NCI-H460 (cell line): ENCODE measurements around the gene MMP24OS. TPM values are rescaled to one million over a fixed set of nuclear protein-coding genes. Genes with fewer than 3 reads are reported as not detected.

Experiments
- DNase-seq: peaks from one replicate; pipeline ENCODE4 v3.0.0-alpha.2; 2016; ENCODE audit warnings: low read depth; ENCODE audit errors: extremely low read depth
- total RNA-seq: library from RNA; depleted of rRNA; stranded (reverse); fragments of >200 nt; shearing (Covaris generic); gene quantifications from 2 replicates; pipeline ENCODE4 v1.2.3, GENCODE V29; 2014

MMP24OS gene
- total RNA-seq, 1 experiment from 2014 or later, result 10.8 TPM

DNA sequence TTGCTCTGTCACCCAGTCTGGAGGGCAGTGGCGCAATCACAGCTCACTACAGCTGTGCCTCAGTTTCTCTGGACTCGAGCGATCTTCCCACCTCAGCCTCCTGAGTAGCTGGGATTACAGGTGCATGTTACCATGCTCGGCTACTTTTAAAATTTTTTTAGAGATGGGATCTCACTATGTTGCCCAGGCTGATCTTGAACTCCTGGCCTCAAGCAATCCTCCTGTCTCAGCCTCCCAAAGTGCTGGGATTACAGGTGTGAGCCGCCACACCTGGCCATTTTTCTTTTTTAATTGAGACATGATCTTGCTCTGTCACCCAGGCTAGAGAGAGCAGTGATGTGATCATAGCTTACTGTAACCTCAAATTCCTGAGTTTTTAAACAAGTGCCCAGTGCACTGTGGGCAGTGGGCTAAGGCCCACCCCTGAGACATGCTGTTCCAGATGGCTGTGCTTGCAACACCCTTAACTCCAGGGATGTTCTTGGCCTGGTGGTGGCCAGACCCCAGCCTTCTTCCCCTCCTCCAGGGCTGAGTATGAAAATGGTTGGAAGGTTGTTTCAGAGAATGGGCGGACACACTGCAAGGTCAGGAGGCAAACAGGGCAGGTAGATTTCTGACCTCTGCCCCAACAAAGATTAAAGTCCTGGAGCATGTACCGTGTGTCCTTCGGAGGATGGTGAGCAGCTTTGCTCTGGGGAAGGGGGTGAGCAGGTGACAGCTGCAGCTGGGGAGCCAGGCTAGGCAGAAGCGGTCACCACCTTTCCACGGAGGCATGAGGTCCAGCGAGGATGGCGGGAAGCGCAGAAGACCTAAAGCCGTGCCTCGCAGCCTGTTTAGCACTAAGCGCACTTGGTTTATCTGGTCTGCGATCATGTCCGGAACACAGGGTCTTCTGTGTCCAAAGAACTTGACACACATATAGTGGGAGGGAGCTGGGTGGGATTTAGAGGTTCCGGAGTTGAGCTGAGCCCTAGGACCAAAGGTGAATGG, 15.7 kb upstream of the MMP24OS start:
- no peak for DNase-seq

DNA sequence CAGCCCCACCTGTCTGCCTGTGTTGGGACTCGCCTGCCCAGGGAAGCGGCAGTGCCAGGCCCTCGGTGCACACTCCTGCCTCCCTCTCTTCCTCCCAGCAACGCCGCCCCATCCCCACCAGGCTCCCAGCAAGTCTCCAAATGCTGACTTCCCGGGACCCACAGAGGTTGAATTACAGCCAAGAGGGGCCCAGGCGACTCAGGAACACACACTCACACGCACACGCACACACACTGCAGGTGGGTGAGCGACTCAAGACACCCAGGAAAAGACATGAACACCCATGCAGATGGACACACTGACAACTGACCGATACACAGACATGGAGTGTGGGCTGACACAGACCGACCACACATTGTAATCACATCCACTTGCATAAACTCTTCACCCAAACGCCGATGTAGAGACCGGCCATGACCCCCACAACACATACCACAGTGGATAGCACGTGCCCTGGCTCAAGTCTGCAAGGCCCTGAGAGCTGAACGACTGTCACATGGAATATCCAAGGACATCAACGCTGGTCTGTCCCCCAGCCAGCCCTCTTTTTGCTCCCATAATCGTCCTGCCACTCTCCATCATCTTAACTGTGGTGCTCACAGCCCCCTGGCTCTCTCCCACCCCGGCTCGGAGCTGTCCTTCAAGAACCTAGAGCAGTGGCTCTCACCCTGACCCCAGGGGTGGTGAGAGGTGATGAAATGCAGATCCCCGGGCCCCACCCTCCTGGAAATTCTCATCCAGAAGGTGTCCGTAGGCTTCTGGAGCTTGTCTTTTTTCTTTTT, 14.8 kb upstream of the MMP24OS start:
- no peak for DNase-seq

DNA sequence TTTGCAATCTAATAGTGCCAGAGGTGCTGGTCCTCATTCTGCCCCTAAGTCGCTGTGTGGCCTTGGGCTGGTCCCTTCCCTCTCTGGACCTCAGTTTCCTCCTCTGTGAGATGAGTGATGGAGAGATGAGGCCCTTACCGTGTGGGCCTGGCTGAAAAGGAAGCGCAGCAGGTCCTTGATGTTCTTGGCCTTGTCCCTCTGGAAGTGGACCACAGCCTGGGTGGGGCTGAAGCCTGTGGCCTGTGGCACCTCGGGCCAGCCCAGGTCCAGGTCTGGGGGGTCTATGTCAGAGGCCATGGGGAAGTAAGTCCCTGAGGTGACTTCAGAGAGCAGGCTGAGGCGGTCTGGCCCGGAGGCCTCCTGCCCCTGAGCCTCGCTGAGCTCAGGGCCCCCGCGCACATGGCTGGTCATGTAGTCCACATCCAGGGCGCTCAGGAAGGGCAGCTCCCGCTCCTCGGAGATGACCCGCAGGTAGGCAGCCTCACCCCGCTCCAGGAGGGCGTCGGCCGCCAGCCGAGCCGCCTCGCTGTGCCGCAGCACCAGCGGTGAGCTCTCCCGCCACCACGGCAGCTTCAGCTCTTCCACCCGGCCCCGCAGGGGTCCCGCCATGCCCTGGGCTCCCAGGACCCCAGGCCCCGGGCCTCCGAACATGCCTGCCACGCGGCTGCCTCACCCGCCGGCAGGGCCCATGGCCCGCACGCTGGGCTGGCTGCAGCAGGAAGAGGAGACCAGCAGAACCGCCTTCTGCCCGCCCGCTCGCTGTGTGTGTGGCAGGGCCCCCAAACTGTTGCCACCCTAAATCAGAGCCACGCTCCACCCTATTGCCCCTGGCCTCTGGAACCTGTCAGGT, 14.0 kb upstream of the MMP24OS start, which contains the start of gene FAM83C:
TSS of gene FAM83C (minus strand) at position 772 of the 850 bp plus-strand sequence. CDS start at position 651, 121 bp downstream.
- DNase-seq, result no peak

DNA sequence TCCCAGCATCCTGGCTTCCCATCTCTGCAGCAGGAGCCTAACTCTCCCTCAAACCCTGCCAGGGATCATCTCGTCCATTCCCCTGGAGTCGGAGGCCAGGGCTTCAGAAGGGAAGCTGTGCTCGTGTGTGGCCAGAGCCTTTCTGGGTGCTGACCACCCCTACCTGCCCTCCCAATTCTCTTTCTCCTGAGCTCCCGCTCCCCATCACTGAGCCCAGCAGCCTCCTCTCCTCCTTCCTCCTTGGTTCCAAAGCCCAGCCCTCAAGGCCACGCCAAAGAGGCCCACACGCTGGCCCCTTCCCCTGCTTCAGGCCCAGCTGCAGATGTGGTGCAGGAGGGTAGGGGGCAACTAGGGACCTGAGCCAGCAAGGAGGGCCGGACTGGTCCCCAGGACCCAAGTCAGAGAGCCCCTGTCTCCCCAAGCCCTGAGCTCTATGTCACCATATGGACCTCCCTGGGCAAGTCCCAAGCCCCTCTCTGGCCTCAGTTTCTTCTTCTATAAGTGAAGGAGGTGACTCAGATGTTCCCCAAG, 13.0 kb upstream of the MMP24OS start:
- no peak for DNase-seq

DNA sequence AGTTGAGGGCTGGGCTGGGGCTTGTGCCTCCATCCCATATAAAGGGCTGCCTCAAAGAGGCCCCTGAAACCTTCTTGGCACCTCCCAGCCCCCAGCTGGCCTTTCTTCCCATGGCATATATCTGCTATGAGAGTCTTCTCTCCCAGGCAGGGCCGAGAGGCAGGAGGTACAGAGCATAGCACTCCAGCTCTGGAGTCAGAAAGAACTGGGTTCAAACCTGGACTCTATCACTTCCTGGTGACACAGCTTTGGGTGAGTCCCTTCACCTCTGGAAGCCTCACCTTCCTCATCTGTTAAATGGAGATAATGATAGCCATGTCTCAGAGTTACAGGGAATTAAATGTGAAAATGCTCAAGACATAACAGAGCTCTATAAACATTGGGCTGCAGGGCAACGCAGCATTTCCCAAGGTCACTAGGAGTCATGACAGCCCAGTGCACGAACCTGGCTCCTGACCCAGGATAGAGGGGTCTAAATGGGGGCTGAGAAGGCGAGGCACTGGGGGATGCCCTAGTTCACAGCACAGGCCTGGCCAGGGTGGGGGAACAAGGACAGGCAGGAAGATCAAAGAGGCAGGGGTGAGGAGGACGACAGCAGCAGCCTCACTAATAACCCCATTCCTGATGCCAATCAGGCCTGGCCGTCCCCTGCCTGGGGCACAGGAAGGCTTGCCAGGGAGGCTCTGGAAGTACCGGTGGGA, 12.4 kb upstream of the MMP24OS start:
- no peak for DNase-seq

DNA sequence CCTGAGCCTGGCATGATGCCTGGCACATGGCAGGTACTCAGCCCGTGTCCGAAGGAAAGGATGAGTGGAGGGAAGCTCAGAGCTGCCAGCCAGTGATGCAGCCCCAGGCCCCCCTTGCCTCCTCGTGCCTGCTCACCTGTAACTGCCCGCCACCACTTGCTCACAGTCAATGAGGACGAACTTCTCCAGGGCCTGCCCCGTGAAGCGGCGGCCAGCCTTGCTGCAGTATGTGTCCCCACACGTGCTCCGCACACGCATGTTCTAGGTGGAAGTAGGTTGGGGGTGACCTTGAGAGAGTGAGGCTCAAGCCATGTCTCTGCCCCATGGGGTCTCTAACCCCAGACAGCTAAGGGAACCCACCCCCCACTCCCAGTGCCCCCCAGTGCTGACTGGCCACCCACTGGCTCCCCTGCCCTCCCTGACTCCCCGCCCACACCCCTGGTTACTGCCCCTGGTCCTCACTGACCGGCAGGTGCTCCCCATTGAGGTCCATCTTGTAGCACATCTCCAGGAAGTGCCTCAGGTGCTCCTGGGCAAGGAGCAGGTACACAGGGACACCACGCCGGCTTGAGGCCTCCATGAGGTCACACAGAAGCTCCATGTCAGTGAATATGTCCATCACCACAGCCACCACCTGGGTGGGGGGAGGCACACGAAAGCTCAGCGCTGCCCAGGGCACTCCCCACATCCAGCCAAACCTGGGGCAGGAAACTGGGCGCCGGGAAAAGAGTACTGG, 10.6 kb upstream of the MMP24OS start:
- no peak for DNase-seq

DNA sequence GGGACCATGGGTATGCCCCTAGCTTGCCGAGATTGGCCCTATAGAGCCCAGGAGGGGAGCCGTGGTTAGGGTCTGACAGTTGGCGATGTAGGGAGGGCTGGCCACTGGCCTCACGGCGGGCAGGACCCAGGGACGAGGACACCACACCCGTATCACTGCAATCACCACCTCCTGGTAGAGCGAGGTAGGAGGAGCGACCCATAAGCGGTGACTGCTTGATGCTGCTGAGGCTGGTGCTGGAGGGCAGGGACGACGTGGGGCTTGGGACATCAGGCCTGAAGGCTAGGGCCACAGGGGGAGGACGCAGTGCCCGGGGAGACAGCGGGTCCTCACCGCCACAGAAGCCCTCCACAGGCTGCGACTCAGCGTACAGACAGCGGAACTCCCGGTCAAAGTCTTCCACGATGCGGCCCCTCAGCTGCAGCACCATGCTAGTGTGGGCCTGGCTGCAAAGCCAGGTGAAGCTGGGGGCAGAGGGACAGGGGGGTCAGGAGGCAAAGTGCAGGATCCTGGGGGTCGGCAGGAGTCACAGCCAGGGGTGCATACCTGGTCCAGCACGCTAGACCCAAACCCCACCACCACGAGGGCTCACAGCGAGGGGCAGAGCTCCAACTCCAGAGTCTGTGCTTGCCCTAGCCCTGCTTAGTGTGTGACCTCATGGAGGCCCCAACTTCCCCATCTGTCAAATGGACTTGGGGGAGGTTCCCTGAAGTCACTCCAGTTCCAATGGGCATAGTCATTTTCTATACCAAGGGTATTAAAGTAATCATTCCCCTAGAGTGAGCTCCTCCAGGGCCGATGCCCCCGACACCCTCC, 9.8 kb upstream of the MMP24OS start:
- no peak for DNase-seq

DNA sequence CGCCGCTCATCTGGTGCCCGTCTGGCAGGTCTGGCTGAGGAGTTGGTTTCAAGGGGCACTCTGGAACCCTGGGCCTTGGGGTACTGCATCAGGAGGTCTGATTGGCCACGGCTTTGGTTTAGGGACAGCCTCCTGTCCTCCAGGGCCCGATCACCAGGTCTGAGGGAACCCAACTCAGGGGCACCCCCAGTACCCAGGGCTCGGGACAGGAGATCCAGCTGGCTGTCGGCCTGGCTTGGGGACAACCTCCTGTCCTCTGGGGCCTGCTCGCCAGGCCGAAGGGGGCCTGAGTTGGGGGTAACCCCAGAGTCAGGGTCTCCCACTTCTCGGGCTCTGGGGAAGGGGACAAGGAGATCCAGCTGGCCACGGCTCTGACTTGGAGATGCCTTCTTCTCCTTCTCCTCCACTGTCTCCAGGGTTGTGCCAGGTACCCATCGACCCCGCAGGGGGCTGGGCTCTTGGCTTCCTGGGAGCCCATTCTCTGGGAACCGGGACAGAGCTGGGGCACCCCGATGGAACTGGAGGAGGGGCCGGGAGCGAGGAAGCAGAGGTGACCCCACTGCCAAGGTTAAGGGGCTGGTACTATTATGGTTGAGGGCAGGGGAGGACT, 9.1 kb upstream of the MMP24OS start:
- DNase-seq, result no peak

DNA sequence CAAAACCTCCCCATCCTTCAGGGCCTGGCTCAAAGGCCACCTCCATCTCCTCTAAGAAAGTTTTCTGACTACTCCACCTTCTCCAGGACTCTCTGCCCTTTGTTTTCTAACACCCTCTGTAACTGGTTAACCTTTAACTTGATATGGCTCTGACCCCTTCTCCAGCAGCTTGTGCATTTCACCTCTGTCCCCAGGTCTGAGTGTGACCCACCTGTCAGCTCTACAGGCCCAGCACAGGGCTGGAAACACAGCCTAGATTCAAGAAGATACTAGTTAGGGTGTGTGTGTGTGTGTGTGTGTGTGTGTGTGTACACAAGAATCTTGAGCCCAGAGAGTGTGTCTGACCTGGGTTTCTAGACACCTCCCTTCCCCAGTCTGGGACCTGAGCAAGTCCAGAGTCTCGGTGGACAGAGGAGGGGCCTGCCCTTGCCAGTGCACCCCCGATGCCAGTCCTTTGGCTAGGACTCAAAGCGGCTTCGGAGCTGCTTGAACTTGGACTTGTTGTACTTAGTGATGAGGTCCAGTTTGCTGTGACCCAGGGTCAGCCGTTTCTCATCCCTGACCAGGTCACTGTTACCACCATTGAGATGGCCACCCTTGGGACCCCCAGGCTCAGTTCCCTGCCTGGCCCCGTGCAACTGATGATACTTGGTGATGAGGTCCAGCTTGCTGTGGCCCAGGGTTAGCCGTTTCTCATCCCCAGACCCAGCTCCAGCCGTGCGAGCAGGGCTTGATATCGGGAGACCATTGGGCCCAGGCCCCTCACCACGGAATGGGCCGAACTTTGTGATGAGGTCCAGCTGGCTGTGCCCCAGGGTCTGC, 8.4 kb upstream of the MMP24OS start:
- no peak for DNase-seq

DNA sequence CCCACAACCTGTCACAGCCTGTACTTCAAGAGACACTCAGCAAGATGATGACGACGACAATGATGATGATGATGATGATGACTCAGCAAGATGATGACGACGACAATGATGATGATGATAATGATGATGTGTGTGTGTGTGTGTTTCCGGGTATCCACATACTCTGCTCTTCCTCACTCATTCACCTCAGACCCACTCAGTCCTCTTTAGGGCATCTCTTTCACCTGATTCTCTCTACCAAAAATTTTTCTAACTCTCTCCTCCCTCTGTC, 7.8 kb upstream of the MMP24OS start:
- no peak for DNase-seq

DNA sequence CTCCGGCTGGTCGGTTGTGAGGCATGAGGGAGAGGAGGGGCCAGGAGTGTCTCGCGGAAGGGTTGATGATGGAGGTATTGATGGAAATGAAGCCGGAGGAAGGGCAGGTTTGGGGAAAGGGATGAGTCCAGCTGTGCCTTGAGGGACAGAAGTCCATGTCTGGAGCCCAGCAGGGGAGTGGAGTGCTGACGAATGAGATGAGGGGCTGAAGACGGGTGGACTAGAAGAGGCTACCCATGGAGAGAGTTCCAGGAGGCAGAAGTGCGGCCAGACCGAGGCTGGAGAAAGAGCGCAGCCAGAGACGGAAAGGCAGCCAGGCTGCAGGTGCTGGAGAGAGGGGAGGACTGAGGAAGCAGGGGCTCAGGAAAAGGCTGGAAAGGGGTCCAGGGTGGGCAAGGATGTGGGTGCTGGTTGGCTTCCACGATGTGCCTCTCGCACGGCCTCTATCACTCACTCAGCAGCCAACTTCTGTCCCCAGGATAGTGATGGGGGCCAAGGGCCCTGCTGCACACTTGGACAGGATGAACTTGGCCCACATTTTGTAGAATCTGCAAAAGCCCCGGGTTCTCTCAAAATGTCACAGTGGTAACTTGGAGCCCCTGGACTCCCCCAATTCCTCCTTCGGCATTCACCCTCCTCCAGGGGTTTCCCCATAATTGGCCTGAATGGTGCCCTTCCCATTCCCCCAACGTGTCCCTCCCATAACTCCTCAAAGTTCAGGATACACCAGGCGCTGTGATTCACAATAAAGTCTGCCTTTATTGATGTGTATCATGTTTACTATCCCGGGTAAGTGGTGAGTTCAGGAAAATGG, 7.3 kb upstream of the MMP24OS start:
- DNase-seq, result no peak

DNA sequence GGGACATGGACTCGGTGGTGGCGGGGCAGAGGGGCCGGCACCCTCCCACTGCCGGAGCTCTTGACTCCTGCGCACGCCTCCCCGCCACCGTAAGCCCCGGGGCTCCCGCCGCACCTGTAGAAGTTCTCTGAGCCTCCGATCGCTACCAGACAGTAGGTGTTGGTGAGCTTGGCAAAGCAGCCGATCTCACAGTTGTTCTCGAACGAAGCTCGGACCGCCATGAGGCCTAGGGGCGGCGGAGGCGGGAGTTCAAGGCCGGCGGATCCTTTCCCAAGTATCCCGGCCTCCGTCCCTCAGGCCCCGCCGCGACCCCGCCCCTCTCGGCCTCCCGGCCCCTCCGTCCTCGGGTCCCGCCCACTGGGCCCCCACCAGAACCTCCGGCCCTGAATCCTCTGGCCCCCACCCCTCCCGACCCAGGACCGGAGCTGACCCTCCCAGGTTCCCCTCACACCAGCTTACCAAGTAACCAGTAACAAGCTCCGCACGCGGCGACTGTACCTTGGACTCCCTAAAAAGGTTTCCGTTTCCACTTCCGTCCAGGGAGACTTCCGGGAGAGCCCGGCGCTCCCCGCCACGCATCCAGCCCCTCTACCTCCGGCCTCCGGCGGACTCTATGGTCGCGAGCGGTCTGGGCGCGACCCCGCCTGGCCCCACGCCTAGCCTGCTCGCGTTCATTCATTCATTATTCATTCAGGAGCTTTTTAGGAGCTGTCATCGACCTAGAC, 6.5 kb upstream of the MMP24OS start, which contains the start of gene EIF6:
TSS of gene EIF6 (minus strand) at position 506 of the 725 bp plus-strand sequence. CDS start at position 221, 285 bp downstream.
- DNase-seq, result peak; percentile 73

DNA sequence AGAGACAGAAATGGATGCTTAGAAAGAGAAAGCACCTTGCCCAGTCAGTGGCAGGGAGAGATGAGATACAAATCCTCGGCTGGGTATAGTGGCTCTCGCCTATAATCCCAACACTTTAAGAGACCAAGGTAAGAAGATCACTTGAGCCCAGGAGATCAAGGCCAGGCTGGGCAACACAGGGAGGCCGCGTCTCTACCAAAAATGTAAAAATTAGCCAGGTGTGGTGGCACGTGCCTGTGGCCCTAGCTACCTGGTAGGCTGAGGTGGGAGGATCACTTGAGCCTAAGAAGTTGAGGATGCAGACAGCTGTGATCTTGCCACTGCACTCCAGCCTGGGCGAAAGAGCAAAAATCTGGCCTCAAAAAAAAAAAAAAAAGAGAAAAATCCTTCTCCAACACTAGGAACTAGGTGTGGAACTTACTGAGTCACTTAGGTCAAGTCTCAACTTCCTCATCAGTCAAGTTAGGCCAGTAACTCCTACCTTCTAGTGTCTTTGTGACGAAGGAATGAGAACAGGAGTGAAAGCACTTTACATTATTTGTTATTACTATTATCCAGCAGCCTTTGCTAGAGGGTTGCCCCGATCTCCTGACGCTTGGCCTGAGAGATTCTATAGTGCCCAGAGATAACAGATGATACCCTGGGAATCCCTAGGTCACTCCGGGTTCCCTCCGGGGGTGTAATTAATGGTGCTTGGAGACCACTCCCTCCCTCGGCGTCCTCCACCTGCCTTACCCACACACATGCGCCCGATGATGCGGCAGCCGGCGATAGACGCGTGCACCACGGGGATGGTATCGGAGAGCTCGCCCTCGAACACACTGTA, 5.7 kb upstream of the MMP24OS start:
- no peak for DNase-seq

DNA sequence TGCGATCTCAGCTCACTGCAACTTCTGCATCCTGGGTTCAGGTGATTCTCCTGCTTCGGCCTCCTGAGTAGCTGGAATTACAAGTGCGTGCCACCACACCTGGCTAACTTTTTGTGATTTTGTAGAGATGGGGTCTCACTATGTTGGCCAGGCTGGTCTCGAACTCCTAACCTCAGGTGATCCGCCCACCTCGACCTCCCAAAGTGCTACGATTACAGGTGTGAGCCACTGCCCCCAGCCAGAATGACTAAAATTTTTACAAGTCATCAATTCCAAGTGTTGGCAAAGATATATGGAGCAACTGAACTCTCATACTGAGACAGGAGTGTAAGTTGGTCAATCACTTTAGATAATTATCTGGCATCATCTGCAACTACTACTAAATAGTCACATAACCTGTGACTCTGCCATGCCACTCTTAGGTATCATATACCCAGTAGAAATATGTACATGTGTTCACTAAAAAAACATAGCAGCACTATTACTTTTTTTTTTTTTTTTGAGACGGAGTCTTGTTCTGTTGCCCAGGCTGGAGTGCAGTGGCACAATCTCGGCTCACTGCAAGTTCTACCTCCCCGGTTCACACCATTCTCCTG, 3.7 kb upstream of the MMP24OS start:
- no peak for DNase-seq
